Stimulated activated CD8-positive, alpha-beta memory T cell treated with anti-CD3 and anti-CD28 coated beads, Interleukin-12 subunit alpha, Interleukin-12 subunit beta, amount 100 ng/mL, for 24 hours (primary cell): ENCODE data around the gene UROC1.

Source experiments
- DNase-seq: peaks from one replicate; pipeline ENCODE4 v3.0.0-alpha.2; 2020; ENCODE audit errors: extremely low read depth

The UROC1 gene

DNA sequence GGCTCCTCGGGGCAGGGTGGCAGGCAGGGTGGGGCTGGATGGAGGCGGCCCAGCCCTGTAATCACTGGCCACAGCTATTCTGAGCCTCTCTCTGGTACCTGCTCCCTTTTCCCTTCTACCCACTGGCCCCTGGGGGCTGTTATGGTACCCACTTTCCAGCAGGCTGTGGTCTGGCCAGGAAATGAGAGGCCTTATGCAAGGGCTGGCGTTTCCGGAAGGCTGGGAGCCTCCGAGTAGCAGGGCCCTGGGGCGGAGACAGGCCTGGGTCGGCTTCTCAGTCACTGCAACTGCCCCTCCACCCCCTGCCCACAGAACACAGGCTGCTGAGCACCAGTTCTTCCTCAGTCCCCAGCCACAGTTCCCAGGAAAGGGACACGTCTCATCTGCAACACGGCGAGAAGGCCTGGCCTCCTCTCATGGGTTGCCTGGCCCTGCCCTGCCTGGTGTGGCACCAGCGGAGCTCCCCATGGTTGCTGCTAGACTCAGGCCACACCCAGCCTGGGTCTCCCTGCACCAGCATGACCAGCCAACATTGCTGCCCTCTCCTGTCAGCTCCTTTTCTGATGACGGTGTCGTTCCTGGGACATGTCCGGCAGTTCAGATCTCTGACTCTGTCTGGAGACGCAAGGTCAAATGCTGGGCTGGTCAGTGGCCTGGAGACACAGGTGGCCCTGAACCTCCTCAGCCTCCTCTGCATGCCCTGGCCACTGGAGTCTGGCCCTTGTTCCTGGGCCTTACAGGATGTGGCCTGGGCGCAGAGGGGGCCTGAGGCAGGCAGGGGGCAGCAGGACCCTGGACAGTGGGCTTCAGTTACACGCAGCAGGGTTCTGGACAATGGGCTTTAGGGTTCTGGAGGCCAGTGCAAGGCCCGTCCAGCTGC lies 12.8 kb upstream of the UROC1 start:
- no peak for DNase-seq

DNA sequence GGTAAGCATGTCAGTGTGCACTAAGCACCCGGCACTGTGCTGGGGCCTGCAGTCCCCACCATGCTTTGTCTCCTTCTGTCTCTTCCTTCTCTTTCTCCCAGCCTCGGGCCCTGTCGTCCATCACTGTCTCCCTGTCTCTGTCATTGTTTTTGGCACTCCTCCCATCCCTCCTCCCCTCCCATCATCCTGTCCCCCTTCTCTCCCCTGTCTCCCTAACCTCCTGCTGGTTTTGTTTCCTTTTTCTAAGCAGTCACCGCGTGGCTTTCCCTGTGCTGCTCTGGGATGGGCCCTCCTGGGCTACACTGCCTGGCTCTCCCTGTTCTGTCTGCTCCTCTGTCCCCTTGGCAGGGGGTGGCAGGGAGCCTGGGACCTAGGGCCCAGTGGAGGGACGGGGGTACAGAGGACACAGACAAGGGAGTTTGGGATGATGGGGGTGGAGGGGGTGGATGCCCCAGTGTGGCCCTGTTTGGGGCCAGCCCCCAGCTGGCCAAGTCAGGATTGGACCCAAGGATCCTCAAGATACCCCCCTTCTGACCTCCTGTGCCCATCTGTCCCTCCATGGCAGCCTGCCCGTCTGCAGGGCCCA lies 12.1 kb upstream of the UROC1 start:
- DNase-seq, result no peak

DNA sequence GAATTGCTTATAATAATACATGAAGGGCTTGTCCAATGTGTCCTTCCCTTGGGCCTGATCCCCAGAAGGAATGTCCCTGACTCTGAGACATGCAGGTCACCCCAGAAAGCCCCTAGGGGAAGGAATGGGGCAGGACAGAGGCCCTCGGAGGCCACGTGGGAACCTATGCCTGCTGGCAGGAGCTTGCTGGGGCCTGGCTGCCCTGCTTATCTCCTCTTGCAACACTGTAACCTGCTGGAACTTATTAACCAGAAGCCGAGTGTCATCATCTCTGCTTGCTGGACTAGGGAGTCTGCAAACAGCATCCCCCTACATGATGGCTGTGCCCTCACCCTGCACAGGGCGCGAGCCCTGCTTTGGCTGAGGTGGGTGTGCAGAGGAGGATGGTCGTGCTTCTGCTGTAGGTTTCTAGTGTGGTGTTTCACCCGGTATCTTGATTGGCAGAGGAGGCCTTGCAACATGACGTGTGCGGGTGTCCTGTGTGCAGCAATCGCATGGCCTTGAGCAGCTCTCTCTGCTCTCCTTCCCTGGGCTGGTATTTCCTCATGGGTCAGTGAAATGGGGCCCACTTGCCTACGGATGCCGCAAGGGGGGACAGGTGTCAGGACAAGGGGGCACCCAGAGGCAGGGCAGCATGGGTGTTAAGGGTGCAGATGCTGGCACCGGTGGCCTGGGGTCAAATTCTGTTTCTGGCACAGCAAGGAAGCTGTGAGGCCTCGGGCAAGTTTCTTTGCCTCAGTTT lies 11.4 kb upstream of the UROC1 start:
- DNase-seq, result no peak

DNA sequence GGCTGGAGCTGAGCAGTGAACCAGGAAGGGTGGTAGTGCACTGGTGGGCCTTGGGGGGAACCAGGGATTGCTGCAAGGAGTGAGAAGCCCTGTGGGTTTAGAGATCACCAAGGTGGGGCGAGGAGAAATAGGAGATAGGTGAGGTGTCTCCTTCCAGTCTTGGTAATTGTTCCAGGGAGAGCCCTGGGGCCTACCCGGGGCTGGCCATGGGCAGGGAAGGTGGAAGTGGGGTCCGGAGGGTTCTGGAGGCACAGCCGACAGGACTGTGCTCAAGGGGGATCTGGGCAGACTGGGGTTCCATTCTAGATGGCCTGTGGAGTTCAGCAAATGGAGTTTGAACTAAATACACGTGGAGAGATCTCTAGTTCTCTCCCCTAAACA lies 10.8 kb upstream of the UROC1 start:
- no peak for DNase-seq

DNA sequence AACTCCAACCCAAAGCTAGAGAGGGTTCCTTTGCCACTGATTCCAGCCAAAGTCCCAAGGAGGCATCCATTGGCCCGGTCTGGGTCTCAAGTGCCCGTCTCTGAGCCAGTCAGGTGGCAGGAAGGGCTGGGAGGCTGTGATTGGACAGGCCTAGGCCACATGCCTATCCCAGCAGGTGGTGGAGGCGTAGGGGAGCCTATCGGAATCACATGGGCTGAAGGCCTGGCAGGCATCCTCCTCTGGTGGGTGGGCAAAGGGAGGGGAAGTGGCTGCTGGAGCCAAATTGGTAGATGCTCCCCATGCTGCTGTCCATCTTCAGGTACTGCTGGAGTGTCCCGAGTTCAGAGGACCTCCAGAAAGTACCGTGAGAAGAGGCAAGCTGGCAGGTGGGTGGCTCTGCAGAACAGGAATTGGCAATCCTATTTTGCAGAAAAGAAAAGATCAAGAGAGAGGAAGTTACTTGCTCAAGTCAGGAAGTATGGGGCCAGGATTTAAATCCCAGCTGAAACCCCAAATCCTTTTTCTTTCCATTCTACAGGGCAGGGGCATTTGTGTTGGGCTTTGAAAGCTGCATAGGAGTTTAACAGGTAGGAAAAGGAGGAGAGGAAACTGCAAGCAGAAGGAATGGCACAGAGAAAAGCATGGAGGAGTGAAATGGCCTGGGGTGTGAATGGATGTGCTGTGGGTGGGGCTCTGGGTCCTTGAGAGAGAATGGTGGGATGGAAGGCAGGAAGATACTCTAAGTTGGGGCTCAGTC lies 10.1 kb upstream of the UROC1 start:
- DNase-seq, result no peak

DNA sequence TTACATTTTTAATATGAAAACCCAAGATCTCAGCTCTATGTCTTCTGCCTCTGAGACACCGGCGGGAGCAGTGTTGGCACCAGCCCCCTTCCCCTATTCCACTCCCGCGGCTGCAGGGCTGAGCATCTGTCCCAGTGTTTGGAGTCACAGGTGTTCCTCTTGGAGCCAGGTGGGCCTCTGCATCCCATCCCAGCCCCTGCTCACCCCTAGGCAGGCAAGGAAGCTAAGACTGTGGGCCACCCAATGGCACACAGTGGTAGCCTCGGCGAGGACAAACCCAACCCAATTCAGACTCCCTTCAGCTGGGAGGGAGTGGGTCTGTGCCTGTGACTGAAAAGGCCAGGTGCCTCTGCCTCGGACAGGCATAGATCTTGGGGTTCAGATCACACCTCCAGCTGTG lies 9.4 kb upstream of the UROC1 start:
- DNase-seq, result no peak

DNA sequence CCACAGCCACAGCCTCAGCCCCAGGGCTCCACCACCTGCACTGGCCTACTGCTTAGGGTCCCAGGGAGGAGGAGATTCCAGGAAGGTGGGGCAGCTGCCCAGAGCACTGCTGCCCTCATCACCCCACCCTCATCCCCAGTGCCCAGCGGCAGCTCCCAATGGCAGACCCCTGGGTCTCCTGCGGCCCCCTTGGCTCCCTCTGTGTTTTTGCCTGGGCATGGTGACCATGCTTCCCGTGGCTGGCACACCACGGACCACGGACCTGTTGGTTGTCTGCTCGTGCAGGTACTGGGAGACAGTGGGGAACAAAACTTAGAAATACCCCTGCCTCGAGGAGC lies 9.1 kb upstream of the UROC1 start:
- DNase-seq, result no peak

DNA sequence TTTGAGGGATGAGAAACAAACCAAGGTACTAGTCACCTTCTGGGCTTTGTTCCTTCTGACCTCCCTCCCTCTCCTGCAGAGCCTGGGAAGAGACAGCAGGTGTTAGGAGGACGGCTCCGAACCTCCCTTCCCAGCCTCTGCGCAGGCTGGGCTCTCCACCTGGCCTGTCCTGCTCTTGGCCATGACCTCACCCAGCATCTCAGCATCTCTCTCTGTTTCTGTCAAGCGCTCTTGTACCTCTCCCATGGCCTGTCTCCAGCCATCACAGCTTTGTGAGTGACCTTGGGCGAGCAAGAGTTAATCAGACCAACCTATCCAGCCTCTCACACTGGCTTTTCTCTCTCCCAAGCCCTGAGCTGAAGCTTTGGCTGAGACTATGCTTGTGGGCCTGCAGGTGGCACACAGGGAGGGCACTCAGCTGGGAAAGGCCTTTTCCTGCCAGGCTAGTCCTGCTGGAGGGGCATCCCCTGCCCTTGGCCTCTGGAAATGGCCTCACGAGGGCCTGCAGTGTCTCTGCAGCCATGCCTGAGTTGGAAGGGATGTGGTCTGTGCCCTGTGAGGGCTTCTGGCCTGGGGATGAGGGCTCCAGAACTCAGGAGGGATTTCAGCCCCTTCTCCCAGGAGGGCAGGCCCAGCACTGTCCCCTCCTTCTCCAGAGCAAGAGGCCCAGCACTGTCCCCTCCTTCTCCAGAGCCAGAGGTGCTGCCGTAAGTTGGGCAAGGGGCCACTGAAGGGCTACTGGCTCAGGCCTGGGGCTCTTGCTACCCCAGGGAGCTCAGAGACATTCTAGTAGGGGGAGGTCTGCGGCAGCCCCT lies 8.5 kb upstream of the UROC1 start:
- DNase-seq, result no peak

DNA sequence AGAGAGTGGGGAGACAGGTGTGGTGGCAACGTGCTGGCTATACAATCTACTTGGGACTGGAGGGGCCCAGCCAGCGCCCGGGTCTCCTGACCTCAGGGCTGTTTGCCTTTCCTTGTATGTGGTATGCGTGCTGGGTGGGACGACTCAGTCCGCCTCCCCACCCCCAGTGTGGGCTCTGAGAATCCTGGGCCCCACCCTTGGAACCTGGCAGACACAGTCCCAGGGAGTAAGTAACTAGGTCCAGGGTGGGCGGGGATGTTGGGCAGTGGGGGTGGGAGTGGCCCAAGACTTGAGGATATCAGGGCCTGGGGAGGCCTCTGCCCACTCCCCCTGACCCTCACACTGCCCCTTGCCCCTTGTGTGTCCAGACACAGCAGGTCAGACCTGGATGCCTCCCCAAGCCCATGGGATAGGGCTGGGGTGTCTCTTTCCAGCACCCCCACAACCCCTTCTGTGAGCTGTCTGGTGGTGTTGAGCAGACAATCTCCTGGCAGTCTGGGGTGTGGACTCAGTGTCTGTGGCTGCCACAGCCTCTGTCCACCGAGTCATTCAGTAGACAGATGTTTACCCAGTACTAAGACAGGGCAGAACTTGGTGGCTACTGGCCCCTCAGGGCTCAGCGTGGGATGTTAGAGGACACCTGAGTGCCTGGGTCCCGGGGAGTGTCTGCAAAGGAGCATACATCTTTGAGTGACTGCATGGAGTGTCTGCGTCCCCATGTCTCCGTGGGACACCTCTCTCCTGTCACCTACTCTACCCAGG lies 7.7 kb upstream of the UROC1 start:
- DNase-seq, result no peak

DNA sequence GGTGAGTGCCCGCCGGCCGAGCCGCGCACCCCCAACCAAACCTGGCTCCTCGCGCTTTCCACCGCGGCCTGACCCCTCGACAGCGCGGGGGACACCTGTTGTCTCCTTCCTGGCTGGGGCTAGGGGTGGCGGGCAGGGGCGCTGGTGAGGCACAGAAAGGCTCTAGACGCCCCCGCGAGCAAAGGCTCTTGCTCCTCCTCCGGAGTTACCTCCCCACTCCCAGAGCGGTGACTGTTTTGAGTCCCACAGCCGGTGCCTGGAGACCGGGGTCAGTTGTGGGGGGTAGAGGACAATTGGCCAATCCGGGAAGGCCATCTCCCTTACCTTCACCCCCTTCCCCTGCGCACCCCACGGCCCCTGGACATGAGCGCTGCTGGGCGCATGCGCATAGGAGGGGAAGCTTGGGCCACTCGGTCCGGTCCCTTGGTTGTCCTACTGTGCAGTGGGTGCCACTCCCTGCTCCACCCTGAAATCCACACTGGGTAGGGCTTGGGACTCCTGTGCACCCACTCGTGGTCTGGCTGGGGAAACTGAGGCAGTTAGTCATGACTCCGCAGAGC lies 6.9 kb upstream of the UROC1 start:
- no peak for DNase-seq

DNA sequence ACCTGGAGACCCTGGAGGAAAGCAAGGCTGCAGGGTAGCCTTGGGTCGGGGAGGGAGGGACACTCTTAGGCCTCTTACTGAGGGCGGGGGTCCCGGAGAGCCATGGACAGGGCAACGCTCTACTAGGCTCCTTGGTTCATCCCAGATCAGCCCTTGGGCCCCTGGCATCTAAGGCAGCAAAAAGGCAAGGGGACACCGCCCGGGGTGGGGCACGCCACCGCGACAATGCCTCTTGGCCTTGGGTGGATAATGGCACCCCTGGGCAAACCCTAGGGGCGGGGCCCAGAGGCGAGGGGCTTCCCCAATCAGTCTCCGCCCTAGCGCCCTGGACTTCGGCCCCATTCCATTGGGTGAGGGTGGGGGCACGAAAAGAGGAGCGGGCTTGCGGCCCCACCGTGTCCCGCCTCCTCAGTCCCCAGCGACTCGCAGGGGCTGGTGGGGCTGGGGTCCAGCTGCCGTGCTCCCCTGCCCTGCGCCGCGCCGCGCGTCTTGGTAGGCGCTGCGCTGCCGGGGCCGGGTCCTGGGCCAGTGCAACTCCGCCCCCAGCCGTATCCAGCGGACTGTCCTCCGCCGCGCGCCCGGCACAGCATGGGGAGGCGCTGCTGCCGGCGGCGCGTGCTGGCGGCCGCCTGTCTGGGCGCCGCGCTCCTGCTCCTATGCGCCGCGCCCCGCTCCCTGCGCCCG lies 6.3 kb upstream of the UROC1 start, which contains the start of gene CHST13:
Gene CHST13 (plus strand): TSS at position 411 of the 684 bp plus-strand sequence. CDS start 178 bp downstream, at position 589.
- DNase-seq, result no peak

DNA sequence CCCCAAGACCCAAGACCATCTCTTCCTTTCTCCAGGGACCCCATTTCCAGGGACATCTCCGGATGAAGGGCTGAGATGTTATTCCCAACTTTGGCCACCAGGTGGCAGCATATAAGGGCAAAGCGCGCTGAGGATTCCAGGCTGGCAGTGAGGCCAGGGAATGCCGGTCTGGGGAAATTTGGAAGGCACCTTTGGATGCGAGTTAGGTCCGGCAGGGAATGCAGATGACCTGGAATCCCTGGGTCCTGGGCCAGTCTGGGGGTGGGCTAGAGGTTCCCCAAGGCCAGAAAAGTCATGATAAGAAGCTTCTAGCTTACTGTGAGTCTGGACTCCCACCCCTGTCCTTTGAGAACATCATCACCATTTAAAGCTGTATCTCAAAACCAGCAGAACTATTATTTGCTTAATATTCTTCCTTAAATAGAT lies 4.8 kb upstream of the UROC1 start:
- DNase-seq, result no peak

DNA sequence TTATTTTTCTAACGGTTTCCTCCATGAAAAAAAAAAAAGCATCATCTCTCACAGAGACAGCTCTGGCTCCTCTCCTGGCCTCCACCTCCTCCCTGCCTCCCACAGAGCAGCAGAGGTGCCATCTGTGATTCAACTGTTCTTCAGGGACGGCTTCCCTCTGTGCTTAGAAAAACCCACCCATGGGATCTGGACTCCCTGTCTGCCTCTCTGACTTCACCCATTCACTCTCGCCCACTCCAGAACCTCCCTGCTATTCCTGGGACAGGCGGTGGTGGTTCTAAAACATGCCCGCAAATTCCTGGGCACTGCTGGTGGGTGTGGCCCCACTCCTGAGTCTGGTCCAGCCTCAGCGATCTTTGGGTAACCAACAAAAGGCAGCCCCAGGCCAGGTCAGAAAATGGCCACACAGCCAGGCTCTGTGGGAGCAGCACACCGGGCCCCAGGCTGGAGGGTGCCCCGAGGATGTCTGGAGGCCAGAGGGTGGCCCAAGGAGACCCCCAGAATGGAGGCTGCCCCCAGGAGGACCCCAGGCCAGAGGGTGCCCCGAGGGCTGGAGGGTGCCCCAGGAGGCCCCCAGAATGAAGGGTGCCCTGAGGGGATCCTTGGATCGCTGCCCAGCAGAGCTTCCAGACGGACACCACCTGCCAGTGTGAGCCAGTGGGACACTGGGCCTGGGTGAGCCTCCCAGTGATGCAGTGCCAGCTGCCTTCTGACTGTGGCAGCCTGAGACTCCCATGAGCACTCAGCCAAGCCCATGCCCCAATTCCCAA lies 3.7 kb upstream of the UROC1 start:
- no peak for DNase-seq

DNA sequence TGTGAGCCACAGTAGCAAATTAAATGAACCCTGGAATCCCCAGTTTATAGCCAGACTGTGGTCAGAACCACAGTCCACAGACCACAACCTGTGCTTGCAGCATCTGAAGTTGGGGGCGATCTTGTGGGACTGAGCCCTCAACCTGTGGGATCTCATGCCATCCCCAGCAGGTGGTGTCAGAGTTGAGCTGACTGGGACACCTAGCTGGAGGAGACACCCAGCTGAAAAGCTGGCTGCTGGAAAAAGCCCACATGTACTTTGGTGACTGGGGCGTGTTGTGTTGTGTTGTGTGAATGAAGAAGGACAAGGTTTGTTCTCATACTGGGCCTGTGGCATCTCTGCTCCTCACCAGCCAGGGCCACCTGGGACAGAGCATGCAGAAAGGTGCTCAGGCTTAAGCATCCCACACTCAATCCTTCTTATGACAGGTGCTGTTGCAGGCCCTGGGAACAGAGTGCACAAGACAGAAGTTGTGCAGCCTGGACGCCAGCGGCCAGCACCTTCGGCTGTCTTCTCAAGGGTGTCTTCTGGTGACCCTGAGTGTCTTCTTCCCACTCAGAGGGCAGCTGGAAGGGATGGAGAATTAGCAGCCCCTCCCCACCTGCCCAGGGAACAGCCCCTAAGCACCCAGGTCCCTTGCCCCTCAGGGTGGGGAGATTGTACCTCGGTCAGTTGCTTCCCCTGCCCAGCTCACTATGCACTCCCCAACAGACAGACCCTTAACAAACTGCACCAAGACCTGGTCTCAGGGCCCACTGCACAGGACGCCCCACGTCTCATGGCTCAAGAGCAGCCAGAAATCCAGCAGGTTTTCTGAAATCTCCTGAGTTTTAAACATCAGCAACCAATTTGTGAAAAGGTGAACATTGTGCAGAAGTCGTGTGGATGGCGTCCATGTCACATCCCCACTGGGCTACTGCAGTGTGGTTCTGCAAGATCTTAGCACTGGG lies 2.2 kb upstream of the UROC1 start:
- DNase-seq, result no peak

DNA sequence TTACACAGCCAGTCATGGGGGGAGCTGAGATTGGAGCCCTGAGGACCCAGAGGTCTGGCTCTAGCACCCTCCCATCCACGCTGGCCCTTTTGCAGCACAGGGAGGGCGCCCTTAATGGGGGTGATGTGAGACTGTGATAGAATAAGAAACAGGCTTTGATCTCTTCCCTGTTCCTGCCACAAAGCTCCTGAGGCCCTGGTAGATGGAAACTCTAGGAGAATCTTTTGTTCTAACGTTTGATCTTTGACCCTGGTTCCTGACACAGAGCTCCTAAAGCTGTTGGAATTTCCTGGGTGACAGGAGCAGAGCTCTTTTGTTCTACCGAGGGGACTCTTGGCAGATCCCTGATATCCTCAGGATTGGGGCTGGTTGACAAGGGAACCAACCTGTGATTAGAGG lies 1.2 kb upstream of the UROC1 start:
- no peak for DNase-seq

DNA sequence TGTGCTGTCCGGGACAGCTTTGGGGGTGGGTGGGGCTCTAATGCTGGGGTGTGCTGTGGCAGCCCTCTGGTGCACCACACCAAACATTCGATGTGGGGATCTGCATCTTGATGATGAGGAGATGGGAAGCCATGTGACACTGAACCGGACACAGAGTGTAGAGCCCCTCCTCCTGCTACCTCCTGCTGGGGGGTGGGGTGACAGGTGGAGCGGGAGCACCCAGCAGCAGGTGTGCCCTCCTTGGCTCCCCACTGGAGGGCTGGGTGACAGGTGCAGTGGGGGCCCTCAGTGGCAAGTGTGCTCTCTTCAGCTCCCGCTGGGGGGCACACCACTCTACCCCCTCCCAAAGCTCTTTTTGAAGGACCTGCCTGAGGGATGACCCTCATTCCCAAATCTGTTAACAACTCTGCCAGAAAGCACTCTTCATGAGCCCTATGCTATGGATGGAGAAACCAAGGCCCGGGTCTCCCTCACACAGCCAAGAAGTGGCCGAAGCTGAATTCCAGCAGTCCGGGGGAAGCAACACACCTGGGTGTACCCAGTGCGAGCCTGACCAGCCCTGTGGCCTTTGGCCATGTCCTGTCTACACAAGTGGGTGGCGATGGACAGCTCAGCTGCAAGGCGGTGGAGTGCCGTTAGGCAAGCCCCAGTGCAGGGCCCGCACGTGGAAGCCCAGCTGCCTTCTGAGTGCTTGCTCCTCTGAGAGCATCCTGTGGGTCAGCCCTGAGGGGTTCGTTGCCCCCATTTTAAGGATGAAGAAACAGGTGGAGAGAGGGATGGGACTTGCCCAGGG lies 609 bp upstream of the UROC1 start:
- DNase-seq, result no peak

DNA sequence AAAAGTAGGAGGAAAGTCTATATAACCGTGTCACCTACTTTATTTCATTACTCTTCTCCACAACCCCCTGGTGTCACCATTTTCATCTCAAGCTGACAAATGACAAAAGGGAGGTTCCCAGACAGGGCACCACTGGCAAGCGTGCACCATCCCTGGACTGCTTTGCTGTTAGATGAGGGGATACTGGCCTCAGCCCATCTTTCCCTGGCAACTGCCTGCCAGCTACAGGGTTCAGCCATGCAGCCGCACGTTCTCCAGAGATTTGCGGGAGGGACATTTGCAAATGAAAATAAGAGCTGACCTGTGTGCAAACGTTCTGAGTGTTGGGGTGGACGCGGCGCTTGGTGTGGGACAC lies 660 bp downstream of the UROC1 start:
- DNase-seq, result no peak
